Activated T-helper 17 cell treated with anti-CD3 and anti-CD28 coated beads, Interleukin-2, amount 50 U/mL, for 72 hours (primary cell): Measurements from ENCODE around the gene HHIP. TPM values are rescaled to one million over a fixed set of nuclear protein-coding genes. Genes with fewer than 3 reads are reported as not detected.

Source experiments
- ATAC-seq: fragments of 150-1000 bp; cut with Tn5 transposase; replicated peaks from 2 replicates; pipeline ENCODE4 v1.10.0; 2021; ENCODE audit warnings: mild to moderate bottlenecking, moderate library complexity
- H3K27ac Mint-ChIP-seq: one replicate; pipeline ENCODE4 v1.8.0; 2022; ENCODE audit warnings: mixed read lengths
- H3K27me3 Mint-ChIP-seq: one replicate; pipeline ENCODE4 v1.8.0; 2022; ENCODE audit warnings: mixed read lengths
- H3K36me3 Mint-ChIP-seq: one replicate; pipeline ENCODE4 v1.8.0; 2022; ENCODE audit warnings: low read depth, mild to moderate bottlenecking, mixed read lengths
- H3K4me1 Mint-ChIP-seq: one replicate; pipeline ENCODE4 v1.8.0; 2022; ENCODE audit warnings: mixed read lengths
- H3K4me3 Mint-ChIP-seq: one replicate; pipeline ENCODE4 v1.8.0; 2022; ENCODE audit warnings: mild to moderate bottlenecking, mixed read lengths
- H3K9me3 Mint-ChIP-seq: one replicate; pipeline ENCODE4 v1.8.0; 2022; ENCODE audit warnings: mixed read lengths
- total RNA-seq, 2 donors: library from RNA; stranded (reverse); gene quantifications; one replicate each; pipeline ENCODE4 v1.2.3, GENCODE V29; 2022

The HHIP gene
- total RNA-seq, 2 donors from 2014 or later = not detected

DNA sequence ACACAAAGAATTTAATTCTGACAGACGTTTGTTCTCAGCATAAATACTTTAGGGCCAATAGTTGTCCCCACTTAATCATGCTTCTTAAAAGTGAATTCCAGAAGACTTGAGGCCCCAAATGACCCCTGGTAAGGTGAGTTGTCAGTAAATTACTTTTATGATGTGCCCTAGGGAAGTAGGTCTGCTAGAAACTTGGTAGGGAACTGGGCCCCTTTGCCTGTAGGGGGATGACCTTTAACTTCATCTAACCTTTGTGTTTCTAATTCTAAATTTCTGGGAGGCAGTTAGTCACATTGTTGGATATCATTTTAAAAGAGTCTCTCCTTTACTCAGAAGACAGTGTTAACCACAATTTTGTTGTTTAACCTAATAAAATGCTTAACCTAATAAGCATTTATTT, 28.8 kb downstream of the HHIP start:
- H3K27ac Mint-ChIP-seq = no peak overlapping the region
- no peak for ATAC-seq

GRCh38 chr4:144681806-144682205, 35.9 kb downstream of the HHIP start:
- Mint-ChIP-seq H3K27me3 (no peaks in the 10 kb centered on the region), H3K4me1 (no peaks in the 10 kb centered on the region), H3K4me3 (no peak overlapping the region), H3K36me3 (no peaks in the 10 kb centered on the region), H3K27ac (no peak overlapping the region), H3K9me3 (peaks cover 4% of the 10 kb centered on the region)
- no peak for ATAC-seq

More for the DNA sequence above, 28.8 kb downstream of the HHIP start:
- Mint-ChIP-seq H3K27me3 (no peaks in the 10 kb centered on the region), H3K36me3 (no peaks in the 10 kb centered on the region), H3K4me3 (no peak overlapping the region), H3K4me1 (no peaks in the 10 kb centered on the region), H3K9me3 (no peaks in the 10 kb centered on the region)

GRCh38 chr4:144683516-144683915, 37.6 kb downstream of the HHIP start:
- no peaks in the 10 kb centered on the region for H3K27me3 Mint-ChIP-seq
- H3K36me3 Mint-ChIP-seq = no peaks in the 10 kb centered on the region
- H3K4me3 Mint-ChIP-seq = no peak overlapping the region
- no peak overlapping the region for H3K27ac Mint-ChIP-seq
- ATAC-seq = no peak
- no peaks in the 10 kb centered on the region for H3K4me1 Mint-ChIP-seq
- H3K9me3 Mint-ChIP-seq = peaks cover 4% of the 10 kb centered on the region

GRCh38 chr4:144685911-144686310, 40.0 kb downstream of the HHIP start:
- Mint-ChIP-seq H3K27ac (no peak overlapping the region), H3K36me3 (no peaks in the 10 kb centered on the region), H3K27me3 (no peaks in the 10 kb centered on the region), H3K9me3 (peaks cover 4% of the 10 kb centered on the region), H3K4me3 (no peak overlapping the region), H3K4me1 (no peaks in the 10 kb centered on the region)
- ATAC-seq = no peak

DNA sequence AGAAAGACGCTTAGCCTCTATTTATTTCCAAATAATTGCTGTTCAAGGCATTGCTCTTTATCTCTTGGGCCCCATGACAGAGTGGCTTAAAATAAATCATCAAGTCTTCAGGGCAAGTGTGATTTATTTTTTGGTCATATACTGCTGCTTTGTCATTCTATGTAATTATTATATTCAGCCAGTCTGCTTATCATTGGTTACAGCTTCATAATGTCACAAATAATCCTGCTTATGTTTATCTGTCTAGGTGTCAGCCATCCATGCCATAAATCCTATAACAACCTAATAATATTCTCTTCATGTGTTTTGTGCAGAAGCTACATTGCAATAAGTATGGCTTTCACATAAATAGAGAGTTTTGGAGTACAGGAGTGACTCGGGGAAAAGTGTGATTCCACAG, 41.0 kb downstream of the HHIP start:
- peaks cover 4% of the 10 kb centered on the region for H3K9me3 Mint-ChIP-seq
- no peak overlapping the region for H3K4me3 Mint-ChIP-seq
- no peak overlapping the region for H3K27ac Mint-ChIP-seq
- H3K36me3 Mint-ChIP-seq = no peaks in the 10 kb centered on the region
- ATAC-seq = no peak
- H3K4me1 Mint-ChIP-seq = no peaks in the 10 kb centered on the region
- no peaks in the 10 kb centered on the region for H3K27me3 Mint-ChIP-seq

GRCh38 chr4:144687466-144687865, 41.5 kb downstream of the HHIP start:
- Mint-ChIP-seq H3K4me3 (no peak overlapping the region), H3K36me3 (no peaks in the 10 kb centered on the region), H3K27ac (no peak overlapping the region), H3K9me3 (peaks cover 4% of the 10 kb centered on the region), H3K4me1 (no peaks in the 10 kb centered on the region), H3K27me3 (no peaks in the 10 kb centered on the region)
- no peak for ATAC-seq

GRCh38 chr4:144688035-144688569, 42.1 kb downstream of the HHIP start:
- Mint-ChIP-seq H3K9me3 (peaks cover 4% of the 10 kb centered on the region), H3K4me3 (no peak overlapping the region), H3K36me3 (no peaks in the 10 kb centered on the region), H3K4me1 (no peaks in the 10 kb centered on the region), H3K27ac (no peak overlapping the region), H3K27me3 (no peaks in the 10 kb centered on the region)
- no peak for ATAC-seq

GRCh38 chr4:144689125-144689524, 43.2 kb downstream of the HHIP start:
- Mint-ChIP-seq H3K4me1 (no peaks in the 10 kb centered on the region), H3K27me3 (no peaks in the 10 kb centered on the region), H3K27ac (no peak overlapping the region), H3K4me3 (no peak overlapping the region), H3K36me3 (no peaks in the 10 kb centered on the region), H3K9me3 (peaks cover 4% of the 10 kb centered on the region)
- ATAC-seq = no peak

DNA sequence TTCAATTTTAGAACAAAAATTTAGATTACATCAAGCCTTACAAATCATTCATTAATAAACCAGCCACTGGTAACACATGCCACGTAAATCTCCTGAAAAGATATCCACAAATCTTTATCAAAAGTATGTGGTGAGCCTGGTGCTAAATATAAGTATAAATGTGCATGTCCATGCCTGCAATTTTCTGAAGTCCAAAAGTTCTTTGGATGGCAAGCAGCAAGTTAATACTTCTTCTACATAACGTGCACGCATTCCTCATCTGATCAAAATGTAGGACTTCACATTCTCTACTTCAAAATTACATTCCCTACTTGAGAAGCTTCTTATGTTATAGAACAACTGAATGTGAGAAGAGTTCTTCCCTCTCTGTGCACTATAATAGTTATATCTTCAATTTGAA, 49.8 kb downstream of the HHIP start:
- ATAC-seq = no peak
- no peaks in the 10 kb centered on the region for H3K9me3 Mint-ChIP-seq
- no peak overlapping the region for H3K4me3 Mint-ChIP-seq
- no peaks in the 10 kb centered on the region for H3K36me3 Mint-ChIP-seq
- H3K27ac Mint-ChIP-seq = no peak overlapping the region
- no peaks in the 10 kb centered on the region for H3K4me1 Mint-ChIP-seq
- no peaks in the 10 kb centered on the region for H3K27me3 Mint-ChIP-seq

DNA sequence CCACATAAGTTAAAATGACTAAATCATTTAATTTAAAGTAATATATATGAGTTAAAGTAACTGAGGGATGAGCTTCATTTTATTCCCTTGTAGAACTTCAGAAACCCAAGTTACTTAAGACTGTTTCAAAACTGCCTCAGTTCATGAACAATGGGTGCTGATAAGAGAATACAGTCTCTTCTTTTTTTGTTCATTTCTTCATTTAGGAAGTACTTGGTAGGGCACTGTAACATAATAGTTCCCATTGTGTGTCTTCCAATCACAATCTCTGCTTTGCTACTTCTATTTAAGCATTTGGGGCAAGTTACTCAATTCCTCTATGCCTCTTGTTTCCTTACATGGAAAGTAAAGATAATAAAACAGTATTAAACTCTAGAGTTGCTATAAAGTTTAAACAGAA, 50.4 kb downstream of the HHIP start:
- no peaks in the 10 kb centered on the region for H3K27me3 Mint-ChIP-seq
- no peak overlapping the region for H3K4me3 Mint-ChIP-seq
- no peak overlapping the region for H3K27ac Mint-ChIP-seq
- no peak for ATAC-seq
- H3K9me3 Mint-ChIP-seq = no peaks in the 10 kb centered on the region
- H3K4me1 Mint-ChIP-seq = no peaks in the 10 kb centered on the region
- no peaks in the 10 kb centered on the region for H3K36me3 Mint-ChIP-seq

- H3K27me3 Mint-ChIP-seq = peaks cover 3% of the 10 kb centered on the region
- H3K36me3 Mint-ChIP-seq = no peaks in the 10 kb centered on the region
- no peak overlapping the region for H3K27ac Mint-ChIP-seq
- no peaks in the 10 kb centered on the region for H3K9me3 Mint-ChIP-seq
- no peak for ATAC-seq
- H3K4me1 Mint-ChIP-seq = no peaks in the 10 kb centered on the region
- no peak overlapping the region for H3K4me3 Mint-ChIP-seq
Observed at GRCh38 chr4:144699565-144699964, 53.6 kb downstream of the HHIP start.

GRCh38 chr4:144701683-144702233, 55.8 kb downstream of the HHIP start:
- Mint-ChIP-seq H3K4me3 (no peak overlapping the region), H3K9me3 (no peaks in the 10 kb centered on the region), H3K27ac (no peak overlapping the region), H3K4me1 (no peaks in the 10 kb centered on the region), H3K36me3 (no peaks in the 10 kb centered on the region), H3K27me3 (peaks cover 3% of the 10 kb centered on the region)
- ATAC-seq = no peak

- Mint-ChIP-seq H3K27me3 (peaks cover 3% of the 10 kb centered on the region), H3K36me3 (no peaks in the 10 kb centered on the region), H3K9me3 (no peaks in the 10 kb centered on the region), H3K27ac (no peak overlapping the region), H3K4me1 (no peaks in the 10 kb centered on the region), H3K4me3 (no peak overlapping the region)
- no peak for ATAC-seq
Observed at GRCh38 chr4:144703494-144703893, 57.5 kb downstream of the HHIP start.

GRCh38 chr4:144705601-144706590, 59.9 kb downstream of the HHIP start:
- Mint-ChIP-seq H3K36me3 (no peaks in the 10 kb centered on the region), H3K4me1 (no peaks in the 10 kb centered on the region), H3K27me3 (peaks cover 3% of the 10 kb centered on the region), H3K4me3 (no peak overlapping the region), H3K9me3 (no peaks in the 10 kb centered on the region), H3K27ac (no peak overlapping the region)
- no peak for ATAC-seq

DNA sequence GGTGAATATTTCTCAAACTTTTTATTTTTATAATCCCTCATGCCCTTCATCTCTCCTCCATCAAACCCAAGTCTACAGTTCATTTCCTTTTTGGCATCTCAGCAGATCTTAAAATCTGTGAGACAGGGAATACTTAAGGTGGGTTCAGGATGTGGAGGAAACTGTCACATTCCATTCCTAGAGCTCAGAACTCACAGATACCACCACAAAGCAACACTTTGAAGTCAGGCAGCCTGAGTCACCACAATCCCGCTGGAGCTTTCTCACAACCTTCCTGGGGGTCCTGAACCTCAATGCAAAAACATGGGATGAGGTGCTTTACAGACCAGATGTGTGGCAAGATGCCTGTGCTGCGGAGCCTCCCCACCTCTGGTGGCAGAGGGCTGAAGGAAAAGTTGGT, 63.2 kb downstream of the HHIP start:
- ATAC-seq = no peak
- H3K4me1 Mint-ChIP-seq = no peaks in the 10 kb centered on the region
- H3K27ac Mint-ChIP-seq = no peak overlapping the region
- H3K9me3 Mint-ChIP-seq = no peaks in the 10 kb centered on the region
- no peaks in the 10 kb centered on the region for H3K27me3 Mint-ChIP-seq
- H3K36me3 Mint-ChIP-seq = no peaks in the 10 kb centered on the region
- no peak overlapping the region for H3K4me3 Mint-ChIP-seq
